ENCODE data around the gene WRAP73.

WRAP73 gene

DNA sequence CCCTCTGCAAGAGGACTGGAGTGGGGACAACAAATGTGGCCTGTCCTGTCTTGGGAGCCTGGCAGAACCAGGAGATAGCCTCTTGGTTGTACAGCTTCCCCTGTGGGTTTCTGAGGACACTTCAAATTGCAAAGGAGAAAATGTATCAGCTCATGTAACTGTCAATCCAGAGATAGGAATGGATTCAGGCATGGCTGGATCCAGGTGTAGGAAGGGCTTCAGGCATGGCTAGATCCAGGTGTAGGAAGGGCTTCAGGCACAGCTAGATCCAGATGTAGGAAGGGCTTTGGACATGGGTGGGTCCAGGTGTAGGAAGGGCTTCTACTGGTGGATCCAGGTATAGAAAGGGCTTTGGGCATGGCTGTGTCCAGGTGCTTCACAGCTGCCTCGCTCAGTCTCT lies 33.3 kb upstream of the WRAP73 start:
- DNase-seq (ENCODE audit: insufficient read length, low spot score) (no peak), FAIRE-seq (no peak)

DNA sequence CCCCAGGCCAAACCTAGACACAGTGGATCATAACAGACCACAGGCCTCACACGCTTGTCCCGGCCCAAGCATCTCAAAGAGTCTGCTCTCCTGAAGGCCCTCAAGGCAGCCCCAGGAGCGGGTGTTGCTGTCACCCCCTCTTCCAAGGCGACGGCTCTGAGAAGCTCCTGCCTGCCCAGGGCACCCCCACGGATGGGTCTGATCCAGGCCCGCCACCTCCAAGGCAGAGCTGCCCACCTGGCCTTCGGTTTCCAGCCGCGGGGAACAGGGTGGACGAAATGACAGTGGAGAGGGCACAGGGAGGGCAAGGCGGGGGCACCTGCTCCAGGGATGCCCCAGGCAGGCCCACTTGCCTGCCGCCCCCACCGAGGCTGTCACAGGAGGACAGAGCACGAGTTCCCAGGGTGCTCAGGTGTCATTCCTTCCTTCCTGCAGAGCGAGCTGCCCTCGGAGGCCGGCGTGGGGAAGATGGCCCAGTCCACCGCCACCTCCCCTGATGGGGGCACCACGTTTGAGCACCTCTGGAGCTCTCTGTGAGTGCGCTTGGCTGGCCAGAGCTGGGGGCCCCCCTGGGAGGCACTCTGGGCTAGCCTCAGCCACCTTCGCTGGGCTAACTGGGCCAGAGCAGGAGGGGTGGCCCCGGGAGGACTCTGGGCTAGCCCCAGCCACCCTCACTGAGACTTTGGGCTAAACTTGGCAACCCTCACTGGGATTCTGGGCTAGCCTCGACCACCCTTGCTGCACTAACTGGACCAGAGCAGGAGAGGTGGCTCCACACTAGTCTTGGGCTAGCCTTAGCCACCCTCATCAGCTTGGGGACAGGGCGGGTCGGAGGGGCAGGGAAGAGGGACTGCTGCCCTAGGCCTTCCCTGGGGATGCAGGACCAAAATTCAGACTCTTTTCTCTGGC lies 32.2 kb upstream of the WRAP73 start:
- DNase-seq (ENCODE audit: insufficient read length, low spot score) (no peak), FAIRE-seq (no peak)

DNA sequence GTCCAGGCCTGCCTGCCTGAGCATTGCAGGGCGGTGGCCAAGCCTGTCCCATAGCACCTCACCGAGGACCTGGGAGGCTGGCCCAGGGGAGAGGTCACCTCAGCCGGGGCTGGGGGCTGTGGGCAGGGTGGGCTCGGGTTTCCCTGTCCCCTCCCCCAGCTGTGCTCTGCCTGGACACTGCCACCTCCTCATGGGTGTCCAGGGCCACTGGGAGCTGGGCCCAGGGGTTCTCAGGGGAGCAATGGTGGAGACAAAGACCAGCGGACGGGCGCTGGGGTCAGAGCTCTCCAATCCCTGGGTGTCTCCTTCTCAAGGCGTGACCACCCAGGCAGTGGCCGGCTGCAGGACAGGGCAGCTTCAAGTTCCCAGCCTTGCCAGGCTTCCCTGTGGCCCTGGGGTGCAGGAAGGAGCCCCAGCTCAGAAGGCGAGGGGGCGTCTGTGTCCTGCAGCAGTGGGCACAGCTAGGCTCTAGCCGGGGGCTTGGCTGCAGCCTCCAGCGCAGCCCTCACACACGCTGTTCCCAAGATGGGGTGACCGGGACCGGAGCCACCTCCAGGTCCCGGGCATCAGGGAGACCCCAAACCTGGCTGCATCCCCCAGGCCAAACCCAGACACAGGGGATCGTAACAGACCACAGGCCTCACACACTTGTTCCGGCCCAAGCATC lies 31.5 kb upstream of the WRAP73 start:
- DNase-seq (ENCODE audit: insufficient read length, low spot score) = no peak
- no peak for FAIRE-seq

DNA sequence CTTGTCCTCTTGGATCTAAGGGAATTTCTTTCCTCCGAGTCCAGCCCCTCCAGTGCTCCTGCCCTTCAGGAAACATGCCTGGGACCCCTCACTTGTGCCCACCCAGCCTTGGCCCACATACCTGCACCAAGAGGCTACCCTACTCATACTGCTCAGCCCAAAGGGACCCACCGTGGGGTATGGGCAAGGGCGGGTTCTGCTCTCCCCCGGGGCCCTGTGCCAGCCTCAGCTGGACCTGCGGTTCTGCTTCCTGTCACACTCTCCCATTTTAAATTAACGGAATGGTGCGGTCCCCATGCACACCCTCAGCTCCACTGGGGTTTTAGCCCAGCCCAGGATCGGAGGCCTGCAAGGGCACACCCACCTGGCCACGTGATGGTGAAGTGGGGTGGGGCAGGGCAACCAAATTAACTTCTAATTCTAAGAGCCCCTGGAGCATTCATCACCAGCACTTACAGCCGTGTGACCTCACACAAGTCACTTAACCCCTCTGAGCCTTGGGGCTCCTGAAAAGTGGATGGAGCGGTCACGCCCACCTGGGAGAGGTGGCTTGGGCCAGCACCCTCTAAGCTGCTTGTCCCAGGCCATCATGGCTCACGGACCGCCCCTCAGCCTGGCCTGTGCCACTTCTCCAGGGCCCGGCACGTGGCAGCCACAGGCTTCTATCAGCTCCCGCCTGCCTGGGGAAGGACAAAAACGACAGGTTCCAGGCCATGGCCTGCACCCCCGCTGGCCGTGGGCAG lies 30.8 kb upstream of the WRAP73 start:
- FAIRE-seq = no peak
- no peak for DNase-seq (ENCODE audit: insufficient read length, low spot score)

DNA sequence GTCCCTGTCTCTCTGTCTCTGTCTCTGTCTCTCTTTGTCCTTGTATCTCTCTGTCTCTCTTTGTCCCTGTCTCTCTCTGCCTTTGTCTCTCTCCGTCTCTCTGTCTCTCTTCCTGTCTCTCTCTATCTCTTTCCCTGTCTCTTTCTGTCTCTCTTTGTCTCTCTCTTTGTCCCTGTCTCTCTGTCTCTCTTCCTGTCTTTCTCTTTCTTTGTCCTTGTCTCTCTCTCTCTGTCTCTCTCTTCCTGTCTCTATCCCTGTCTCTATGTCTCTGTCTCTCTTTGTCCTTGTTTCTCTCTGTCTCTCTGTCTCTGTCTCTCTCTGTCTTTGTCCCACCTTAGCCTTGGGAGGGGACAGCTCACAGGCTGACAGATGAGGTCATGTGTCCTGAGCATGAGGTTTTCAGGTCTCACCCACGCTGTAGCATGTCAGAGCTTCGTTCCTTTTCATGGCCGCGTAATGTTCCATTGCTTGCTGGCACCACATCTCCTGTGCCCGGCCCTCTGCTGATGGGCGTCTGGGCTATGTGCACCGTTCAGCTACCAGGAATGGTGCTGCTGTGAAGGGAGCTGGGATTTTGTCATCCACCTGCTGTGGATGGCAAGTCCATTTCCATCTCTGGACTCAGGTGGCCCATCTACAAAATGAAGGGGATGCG lies 30.0 kb upstream of the WRAP73 start:
- no peak for FAIRE-seq

DNA sequence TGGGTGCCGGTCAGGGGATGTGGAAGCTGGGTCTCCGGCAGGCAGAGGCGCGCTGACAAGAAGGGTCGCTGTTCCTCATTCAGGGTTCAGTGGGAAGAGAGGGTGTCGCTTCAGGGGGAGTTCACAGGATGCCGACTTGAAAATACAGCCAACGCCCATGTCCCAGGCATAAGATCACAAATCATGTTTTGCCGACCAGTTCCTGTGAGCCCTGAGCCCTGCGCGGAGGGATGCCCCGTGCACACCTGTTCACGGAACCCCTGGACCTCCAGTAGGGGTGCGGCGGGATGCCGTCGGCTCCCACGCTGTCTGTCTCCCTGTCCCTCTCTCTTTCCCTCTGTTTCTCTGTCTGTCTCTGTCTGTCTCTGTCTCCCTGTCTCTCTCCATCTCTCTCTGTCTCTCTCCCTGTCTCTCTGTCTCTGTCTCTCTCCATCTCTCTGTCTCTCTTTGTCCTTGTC lies 29.2 kb upstream of the WRAP73 start:
- DNase-seq (ENCODE audit: insufficient read length, low spot score) (no peak), FAIRE-seq (peak; percentile 4)

More for the DNA sequence above, 30.0 kb upstream of the WRAP73 start:
- no peak for DNase-seq (ENCODE audit: insufficient read length, low spot score)

DNA sequence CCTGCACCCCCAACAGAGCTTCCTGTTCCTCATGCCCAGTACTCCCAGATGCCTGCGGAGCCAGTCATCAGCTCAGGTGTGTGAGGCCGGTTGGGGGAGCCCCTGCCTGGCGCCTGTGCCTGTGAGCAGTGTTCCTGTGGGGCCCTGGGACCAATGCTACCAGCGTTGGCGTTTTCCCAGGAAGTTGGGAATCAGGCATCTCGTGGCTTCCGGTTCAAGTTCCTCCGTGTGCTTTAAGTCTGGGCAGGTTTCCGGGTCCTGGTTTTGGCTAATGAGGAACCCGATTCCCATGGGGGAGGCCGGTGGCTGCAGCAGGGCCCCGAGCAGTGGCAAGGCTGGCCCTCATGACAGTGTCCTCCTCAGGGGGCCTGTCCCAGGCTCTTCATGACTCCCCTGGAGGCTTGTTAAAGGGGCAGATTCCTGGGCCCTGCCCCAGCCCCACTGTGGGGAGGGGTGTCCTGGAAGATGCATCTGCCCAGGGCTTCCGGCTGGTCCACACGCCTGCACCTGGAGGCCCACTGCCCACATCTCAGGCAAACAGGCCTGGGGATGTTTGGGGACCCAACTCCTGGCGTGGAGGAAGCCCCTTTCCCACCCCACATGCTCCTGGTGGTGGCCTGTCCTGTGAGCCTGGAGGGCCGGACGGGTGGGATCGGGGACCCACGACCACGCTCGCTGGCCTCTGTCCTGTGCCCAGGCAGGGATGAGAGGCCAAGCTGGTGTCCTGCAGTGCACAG lies 28.6 kb upstream of the WRAP73 start:
- FAIRE-seq = peak; percentile 45
- no peak for DNase-seq (ENCODE audit: insufficient read length, low spot score)

DNA sequence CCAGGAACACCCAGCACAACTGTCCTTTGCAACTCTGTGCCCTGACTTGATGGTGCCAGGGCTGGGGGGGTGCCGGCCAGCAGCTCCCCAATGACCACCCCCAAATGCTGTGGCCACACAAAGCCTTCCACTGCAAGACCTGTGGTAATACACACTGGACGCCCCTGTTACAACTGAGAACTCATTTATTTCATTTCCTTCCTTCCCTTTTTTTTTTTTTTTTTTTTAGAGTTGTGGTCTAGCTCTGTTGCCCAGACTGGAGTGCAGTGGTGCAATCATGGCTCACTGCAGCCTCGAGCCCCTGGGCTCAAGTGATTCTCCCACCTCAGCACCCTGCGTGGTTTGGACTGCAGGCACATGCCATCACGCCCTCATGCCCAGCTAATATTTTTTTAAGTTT lies 27.6 kb upstream of the WRAP73 start:
- DNase-seq (ENCODE audit: insufficient read length, low spot score) = no peak
- peak; percentile 62 for FAIRE-seq

DNA sequence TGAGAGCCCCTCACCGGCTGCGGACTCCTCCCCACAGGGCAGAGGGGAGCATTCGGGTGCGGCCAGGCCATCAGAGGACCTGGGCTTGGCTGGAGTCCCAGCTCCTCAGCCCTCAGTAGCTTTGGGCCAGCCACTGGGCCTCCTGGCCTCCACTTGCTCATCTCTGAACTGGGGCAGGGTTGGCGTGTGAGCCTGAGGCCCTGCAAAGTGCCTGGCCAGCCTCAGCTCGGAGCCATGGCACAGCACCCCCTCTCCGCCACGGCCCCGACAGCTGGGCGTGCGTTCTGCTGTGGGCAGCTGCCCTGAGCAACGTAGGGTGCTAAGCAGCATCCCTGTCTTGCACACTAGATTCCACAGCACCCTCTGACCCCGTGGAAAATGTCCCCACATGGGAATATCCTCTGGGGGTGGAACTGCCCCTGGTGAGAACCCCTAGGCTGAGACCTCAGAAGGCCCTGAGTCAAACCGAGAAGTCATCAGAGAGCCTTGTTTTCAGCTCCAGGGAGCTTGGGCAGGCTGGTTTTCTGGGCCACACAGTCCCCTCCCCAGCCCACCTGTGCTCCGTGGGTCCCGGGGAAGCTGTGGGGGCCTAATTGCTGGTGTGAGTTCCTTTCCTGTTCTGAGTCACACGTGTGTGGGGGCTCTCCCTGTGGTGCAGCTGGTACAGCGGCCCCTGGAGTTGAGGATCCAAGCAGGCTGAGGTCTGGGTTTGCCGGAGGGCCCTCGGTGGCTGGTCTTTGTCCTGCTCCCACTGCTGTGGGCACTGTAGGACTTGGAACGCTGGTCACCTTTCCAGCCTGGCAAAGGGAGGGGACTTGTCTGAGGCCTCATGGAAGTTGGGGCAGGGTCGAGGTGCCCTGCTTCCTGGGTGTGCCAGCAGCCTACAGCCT lies 26.9 kb upstream of the WRAP73 start:
- peak; percentile 99 for FAIRE-seq
- DNase-seq (ENCODE audit: insufficient read length, low spot score) = peak; percentile 72

DNA sequence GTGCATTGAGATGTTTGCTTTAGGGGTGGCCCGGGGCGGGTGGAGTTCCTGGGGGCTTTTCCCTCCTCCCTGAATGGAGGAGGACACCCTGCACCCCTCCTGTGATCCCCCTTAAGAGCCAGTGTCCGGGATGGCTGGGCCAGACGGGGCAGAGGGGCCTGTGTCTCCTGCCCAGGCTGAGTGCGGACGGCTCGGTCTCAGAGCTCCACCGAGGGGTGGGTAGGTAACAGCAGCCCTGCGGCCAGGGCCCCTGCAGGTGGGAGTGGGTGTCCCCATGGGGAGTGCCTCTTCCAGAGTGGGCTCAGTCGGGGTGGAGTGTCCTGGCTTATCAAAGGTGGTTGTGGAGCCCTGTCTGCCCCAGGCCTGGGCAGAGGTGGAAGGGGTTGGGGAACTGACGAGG lies 25.5 kb upstream of the WRAP73 start:
- FAIRE-seq (no peak), DNase-seq (ENCODE audit: insufficient read length, low spot score) (no peak)

DNA sequence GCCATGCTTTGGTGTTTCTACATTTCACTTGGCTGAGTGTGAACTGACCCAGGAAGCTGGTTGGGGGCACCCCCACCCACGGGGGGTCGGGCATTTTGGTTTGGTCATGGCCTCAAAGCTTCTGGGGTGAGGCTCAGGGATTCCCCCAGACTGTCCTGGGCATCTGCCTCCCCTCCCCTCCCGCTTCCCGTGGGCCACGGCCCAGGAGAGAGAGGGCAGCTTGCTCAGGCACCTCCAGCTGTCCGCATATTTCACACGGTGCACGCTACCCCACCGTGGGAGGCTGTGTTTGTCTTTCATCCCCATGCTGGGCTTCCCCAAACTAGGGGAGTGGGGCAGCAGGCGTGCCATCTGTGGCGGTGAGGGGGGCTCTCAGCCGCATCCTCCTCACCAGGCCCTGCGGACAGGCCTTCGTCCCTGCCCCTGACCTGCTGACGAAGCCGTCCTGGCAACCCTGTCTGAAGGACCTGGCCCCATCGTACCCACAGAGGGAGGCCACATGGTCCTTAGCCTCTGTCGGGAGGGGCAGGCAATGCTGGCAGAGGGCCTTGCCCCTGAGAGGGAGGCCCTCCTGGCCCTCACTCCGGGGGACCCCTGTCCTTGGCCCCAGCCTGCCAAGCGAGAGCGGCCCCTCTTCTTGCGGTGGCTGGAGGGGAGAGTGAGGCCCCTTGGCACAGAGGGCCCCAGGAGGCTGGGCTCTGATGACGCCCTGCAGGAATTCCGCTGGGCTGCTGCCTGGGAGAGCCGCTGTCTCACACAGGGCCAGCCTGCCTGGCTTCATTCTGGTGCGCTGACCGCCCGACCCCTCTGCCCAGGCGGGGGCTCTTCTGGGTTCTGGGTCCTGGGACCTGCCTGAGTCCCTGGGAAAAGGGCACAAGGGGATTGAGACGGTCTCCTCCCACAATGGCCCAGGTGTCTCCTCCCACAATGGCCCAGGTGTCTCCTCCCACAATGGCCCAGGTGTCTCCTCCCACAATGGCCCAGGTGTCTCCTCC lies 24.5 kb upstream of the WRAP73 start:
- DNase-seq (ENCODE audit: insufficient read length, low spot score) (no peak), FAIRE-seq (peak; percentile 72)

DNA sequence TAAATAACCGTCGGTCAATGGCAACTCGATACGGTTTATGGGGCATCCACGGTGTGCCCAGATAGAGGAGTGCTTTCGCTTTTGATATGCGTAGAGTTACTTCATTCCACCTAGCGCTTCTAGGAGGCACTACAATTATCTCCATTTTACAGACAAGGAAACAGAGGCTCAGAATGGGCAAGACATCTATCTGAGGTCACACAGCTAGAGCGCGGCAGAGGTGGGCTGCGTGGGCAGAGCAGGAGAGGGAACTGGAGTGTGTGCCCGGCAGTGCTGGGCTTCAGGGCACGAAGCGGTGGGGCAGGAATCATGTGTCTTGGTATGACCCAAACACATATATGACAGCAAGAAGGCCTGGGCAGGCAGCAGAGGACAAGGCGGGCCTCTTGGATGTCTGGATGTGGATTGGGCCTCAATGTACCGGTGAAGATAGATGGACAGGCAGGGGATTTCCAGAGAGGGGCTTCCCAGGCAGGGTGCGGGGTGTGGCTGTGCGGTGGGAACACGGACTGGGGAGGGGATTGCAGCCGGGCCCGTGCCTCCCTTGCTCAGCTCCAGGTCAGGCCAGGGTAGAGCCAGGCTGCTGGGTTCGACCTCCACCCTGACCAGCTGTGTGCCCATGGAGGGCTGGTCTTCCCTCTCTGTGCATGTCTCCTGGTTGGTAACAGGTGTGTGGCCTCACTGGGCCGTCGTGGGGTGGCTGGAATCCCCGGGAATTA lies 23.6 kb upstream of the WRAP73 start:
- FAIRE-seq = peak; percentile 87
- DNase-seq (ENCODE audit: insufficient read length, low spot score) = no peak

DNA sequence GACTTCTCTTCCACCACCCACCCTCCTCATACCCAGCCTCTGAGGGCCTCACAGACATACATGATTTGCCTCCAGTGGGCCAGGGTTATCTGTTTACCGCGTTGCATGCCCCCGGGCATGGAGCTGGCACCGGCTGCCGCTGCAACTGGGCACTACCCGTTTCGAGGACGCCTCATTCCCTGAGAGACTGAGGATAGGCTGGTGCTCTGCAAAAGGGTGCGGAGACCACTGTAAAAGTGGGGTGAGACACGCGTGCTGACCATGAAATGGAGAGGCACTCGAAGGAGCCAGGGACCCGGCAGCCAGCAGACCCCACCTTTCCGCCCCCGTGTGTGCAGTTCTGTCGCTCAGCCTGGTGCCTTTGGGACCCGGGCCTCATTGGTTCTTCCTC lies 23.1 kb upstream of the WRAP73 start:
- no peak for FAIRE-seq
- DNase-seq (ENCODE audit: insufficient read length, low spot score) = no peak

DNA sequence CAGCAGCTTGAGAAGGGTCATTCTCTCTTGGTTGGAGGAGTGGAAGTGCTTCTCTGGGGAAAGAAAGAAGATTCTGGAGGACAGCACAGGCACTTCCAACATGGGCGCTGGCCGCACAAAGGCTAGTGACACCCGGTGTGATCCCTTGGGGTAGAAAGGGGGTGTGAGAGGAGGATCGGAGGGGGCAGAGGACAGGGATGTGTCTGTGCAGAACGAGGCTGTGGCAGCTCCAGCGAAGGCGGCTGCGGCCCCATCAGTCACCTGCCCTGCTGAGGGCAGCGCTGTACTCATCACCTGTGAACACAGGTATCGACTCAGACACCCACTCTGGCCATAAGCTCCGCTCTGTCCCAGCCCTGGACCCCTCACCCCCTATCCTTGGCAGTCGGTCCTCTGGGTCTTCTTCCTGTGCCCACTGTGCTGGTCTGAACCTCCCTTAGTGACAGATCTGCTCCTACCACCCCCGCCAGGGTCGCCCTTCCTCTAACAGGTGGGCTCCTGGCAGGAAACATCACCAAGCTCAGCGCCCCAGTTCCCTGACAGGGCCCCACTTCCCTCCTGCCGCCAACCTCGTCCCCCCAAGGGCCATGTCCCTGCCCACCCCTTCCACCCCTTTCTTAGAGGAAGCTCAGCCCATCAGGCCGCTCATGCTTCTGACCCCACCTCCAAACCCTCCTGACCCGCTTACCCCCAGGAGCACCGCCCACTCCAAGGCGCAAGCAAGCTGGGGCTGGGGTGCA lies 22.5 kb upstream of the WRAP73 start:
- FAIRE-seq = peak; percentile 48
- DNase-seq (ENCODE audit: insufficient read length, low spot score) = no peak

DNA sequence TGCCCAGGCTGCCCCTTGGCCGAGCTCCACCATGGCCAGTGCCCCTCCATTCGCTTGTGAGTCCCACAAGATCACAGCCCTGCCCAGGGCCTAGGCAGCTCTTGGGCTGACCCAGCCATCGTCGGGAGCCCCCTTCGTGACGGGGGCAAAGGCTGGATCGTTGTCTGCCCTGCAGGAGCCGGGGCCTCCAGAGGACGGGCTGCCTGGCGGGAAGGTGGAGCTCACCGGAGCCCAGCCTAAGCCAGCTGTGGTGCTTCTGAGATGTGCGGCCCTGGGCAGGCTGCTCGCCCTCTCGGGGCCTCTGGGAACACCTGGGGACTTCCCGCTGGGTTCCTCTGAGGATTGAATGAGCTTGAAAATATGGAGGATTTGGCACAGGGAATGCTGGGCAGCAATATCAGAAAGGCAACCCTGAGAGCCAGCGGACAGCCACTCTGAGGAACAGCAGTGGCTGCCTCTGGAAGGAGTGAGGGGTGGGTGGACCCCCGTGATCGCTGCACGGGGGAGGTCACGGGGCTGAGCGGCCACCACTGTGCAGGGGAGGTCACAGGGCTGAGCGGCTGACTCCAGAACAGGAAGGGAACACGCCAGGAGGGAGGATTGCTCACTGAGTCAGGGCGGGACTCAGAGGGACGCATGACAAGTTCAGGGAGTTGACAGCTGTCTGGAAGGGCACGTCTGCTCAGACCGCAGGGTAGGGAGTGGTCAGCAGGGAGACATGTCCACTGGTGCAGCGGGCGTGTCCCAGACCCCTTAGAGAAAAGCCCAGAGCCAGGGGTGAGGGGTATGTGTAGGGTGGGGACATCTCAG lies 21.7 kb upstream of the WRAP73 start:
- DNase-seq (ENCODE audit: insufficient read length, low spot score) (no peak), FAIRE-seq (no peak)

DNA sequence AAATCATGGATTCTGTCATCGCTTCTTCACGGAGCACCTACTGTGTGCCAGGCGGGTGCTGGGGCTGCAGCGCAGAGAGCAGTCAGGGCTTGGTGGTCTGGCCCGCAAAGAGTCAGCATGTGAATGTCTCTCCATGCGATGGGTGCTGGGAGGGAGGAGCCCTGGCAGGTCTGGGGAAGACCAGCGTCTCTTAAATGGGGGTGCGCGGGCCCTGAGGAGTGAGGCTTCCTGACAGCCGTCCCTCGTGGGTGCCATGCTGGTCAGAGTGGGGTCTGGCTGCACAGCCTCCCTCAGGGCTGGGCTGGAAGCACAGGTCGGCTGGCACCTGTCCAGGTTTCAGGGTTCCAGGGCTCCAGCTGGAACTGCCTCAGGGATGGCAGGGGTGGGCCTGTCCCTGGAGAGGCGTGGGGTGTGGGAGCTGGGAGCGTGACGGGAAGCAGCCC lies 20.9 kb upstream of the WRAP73 start:
- FAIRE-seq (no peak), DNase-seq (ENCODE audit: insufficient read length, low spot score) (no peak)
